ENCODE results near the gene ASB13.
"Not testable (repeated sequence)": the region's sequence is repeated elsewhere in the genome, so short reads cannot be mapped to it uniquely, and the experiment has no call there.

Gene ASB13

GRCh38 chr10:5603848-5604170 is 62.6 kb downstream of the ASB13 start:
- no peak for FAIRE-seq

GRCh38 chr10:5603091-5603847 is 63.1 kb downstream of the ASB13 start:
- no peak for FAIRE-seq

GRCh38 chr10:5601826-5602495 is 64.4 kb downstream of the ASB13 start:
- FAIRE-seq = no peak

GRCh38 chr10:5600908-5601307 is 65.5 kb downstream of the ASB13 start:
- no peak for FAIRE-seq

- no peak for FAIRE-seq
Measured at GRCh38 chr10:5599613-5600520, 66.5 kb downstream of the ASB13 start.

GRCh38 chr10:5598085-5598690 is 68.2 kb downstream of the ASB13 start:
- FAIRE-seq = no peak

GRCh38 chr10:5596611-5597341 is 69.6 kb downstream of the ASB13 start:
- FAIRE-seq = no peak

GRCh38 chr10:5595994-5596471 is 70.4 kb downstream of the ASB13 start:
- no peak for FAIRE-seq

GRCh38 chr10:5595591-5595990 is 70.8 kb downstream of the ASB13 start:
- FAIRE-seq = no peak

- FAIRE-seq = no peak
Measured at GRCh38 chr10:5595095-5595494, 71.3 kb downstream of the ASB13 start.

GRCh38 chr10:5594271-5595049 is 71.9 kb downstream of the ASB13 start:
- no peak for FAIRE-seq

- FAIRE-seq = not testable (repeated sequence)
Measured at GRCh38 chr10:5593347-5593746, 73.0 kb downstream of the ASB13 start.

GRCh38 chr10:5592070-5592469 is 74.3 kb downstream of the ASB13 start:
- no peak for FAIRE-seq

GRCh38 chr10:5591336-5591824 is 75.0 kb downstream of the ASB13 start:
- FAIRE-seq = no peak

GRCh38 chr10:5590816-5591215 is 75.6 kb downstream of the ASB13 start:
- no peak for FAIRE-seq

GRCh38 chr10:5589661-5590511 is 76.5 kb downstream of the ASB13 start:
- FAIRE-seq = no peak

GRCh38 chr10:5589011-5589660 is 77.3 kb downstream of the ASB13 start:
- no peak for FAIRE-seq

Data from TTC549 (cell line).